Hepatocyte (in vitro differentiated cells): Measurements from ENCODE around the gene JAML.
"Not testable (repeated sequence)": the region's sequence is repeated elsewhere in the genome, so short reads cannot be mapped to it uniquely, and the experiment has no call there.

Experiments
- EZH2 ChIP-seq: fragments of 200-600 bp; sonication (generic); IDR thresholded peaks from 2 replicates; pipeline ENCODE4 v1.6.1; 2016; ENCODE audit warnings: antibody characterized with exemption, mild to moderate bottlenecking, borderline replicate concordance
- EZH2phosphoT487 ChIP-seq: fragments of 200-600 bp; sonication (generic); IDR thresholded peaks from one replicate; pipeline ENCODE4 v1.6.1; 2018; ENCODE audit warnings: antibody characterized with exemption, mild to moderate bottlenecking, low read depth, moderate library complexity; ENCODE audit not compliant: unreplicated experiment, severe bottlenecking
- TF ChIP-seq, protein P1 (sequence below): fragments of 200-600 bp; sonication (generic); IDR thresholded peaks from 2 replicates; pipeline ENCODE4 v1.5.1; 2016; ENCODE audit warnings: antibody characterized with exemption, mild to moderate bottlenecking; ENCODE audit not compliant: poor library complexity

- TF ChIP-seq, protein P1, sequence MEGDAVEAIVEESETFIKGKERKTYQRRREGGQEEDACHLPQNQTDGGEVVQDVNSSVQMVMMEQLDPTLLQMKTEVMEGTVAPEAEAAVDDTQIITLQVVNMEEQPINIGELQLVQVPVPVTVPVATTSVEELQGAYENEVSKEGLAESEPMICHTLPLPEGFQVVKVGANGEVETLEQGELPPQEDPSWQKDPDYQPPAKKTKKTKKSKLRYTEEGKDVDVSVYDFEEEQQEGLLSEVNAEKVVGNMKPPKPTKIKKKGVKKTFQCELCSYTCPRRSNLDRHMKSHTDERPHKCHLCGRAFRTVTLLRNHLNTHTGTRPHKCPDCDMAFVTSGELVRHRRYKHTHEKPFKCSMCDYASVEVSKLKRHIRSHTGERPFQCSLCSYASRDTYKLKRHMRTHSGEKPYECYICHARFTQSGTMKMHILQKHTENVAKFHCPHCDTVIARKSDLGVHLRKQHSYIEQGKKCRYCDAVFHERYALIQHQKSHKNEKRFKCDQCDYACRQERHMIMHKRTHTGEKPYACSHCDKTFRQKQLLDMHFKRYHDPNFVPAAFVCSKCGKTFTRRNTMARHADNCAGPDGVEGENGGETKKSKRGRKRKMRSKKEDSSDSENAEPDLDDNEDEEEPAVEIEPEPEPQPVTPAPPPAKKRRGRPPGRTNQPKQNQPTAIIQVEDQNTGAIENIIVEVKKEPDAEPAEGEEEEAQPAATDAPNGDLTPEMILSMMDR, result not testable (repeated sequence)
- not testable (repeated sequence) for TF ChIP-seq EZH2, EZH2phosphoT487
Measured at GRCh38 chr11:118192817-118193216, 32.0 kb downstream of the JAML start.
